ENCODE results near the gene MAP2K2. TPM values are rescaled to one million over a fixed set of nuclear protein-coding genes. Genes with fewer than 3 reads are reported as not detected.

MAP2K2 gene
- total RNA-seq (100 to 1,000 TPM in 5 of 10 donors, 10 to 100 TPM in 5; 91.5 to 155 (median 101) TPM), polyA plus RNA-seq (100 to 1,000 TPM; 163 to 288 TPM)
- long read RNA-seq, donor 1, transcript MAP2K2-201 (11 exons, 1,734 nt): major isoform, 181 of 327 reads
- long read RNA-seq, donor 1, partial matches to known transcripts: 43 of 327 reads
- long read RNA-seq, donor 1, other reads (novel, unspliced or antisense): 103 of 327 reads
- long read RNA-seq, donor 2, transcript MAP2K2-201 (11 exons, 1,734 nt): major isoform, 198 of 357 reads
- long read RNA-seq, donor 2, partial matches to known transcripts: 46 of 357 reads
- long read RNA-seq, donor 2, other reads (novel, unspliced or antisense): 111 of 357 reads
- long read RNA-seq, donor 3, partial matches to known transcripts: 23 of 29 reads
- long read RNA-seq, donor 3, other reads (novel, unspliced or antisense): 2 of 29 reads

GRCh38 chr19:4123615-4124568, at the start of gene MAP2K2:
MAP2K2 (minus strand) TSS chr19:4124122; CDS start chr19:4123875, 247 bp downstream.
- H3K27me3 ChIP-seq: no peaks in the 10 kb centered on the region
- H3K4me1 ChIP-seq: peaks cover 6 to 33% (median 23%) of the 10 kb centered on the region in 9 donors
- intact Hi-C loops (cut with DNase I): loop anchor here in 2 of 10 donors (5.0 kb wide), 3 partner anchors 47 to 137 kb away; partner anchors contain the start of genes EEF2 (in 1 of the 2) and PIAS4 (in 1 of the 2)
- H3K27ac ChIP-seq: peak within 1 kb of the TSS; percentile 33 to 91 (median 74)
- DNase-seq (peak; percentile 95 to 98), ATAC-seq (peak; percentile 96 to 99 (median 99))
- H3K36me3 ChIP-seq: peaks cover 0 to 18% (median 0%) of the 10 kb centered on the region in 9 donors
- peak within 1 kb of the TSS; percentile 60 to 88 (median 68) for H3K4me3 ChIP-seq
- WGBS, 2 donors: 1 to 2% methylated on average over 90 to 102 of the region's 102 CpGs
- TF ChIP-seq, protein P1, sequence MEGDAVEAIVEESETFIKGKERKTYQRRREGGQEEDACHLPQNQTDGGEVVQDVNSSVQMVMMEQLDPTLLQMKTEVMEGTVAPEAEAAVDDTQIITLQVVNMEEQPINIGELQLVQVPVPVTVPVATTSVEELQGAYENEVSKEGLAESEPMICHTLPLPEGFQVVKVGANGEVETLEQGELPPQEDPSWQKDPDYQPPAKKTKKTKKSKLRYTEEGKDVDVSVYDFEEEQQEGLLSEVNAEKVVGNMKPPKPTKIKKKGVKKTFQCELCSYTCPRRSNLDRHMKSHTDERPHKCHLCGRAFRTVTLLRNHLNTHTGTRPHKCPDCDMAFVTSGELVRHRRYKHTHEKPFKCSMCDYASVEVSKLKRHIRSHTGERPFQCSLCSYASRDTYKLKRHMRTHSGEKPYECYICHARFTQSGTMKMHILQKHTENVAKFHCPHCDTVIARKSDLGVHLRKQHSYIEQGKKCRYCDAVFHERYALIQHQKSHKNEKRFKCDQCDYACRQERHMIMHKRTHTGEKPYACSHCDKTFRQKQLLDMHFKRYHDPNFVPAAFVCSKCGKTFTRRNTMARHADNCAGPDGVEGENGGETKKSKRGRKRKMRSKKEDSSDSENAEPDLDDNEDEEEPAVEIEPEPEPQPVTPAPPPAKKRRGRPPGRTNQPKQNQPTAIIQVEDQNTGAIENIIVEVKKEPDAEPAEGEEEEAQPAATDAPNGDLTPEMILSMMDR (IDR thresholded peaks at IDR 0.05): peak in 1 of 9 donors; percentile 16
- H3K9me3 ChIP-seq: no peaks in the 10 kb centered on the region

- WGBS, 2 donors: 4 to 5% methylated on average over 45 of the region's 45 CpGs
- Histone ChIP-seq H3K36me3 (peaks cover 0 to 41% (median 6%) of the 10 kb centered on the region in 9 donors), H3K27me3 (peaks cover 0 to 24% (median 19%) of the 10 kb centered on the region in 7 donors), H3K27ac (no peak overlapping the region), H3K9me3 (no peaks in the 10 kb centered on the region), H3K4me3 (no peak overlapping the region), H3K4me1 (peaks cover 0 to 8% (median 0%) of the 10 kb centered on the region in 9 donors)
- ATAC-seq (peak; percentile 71 to 92 (median 80)), DNase-seq (peak; percentile 56 to 71)
- intact Hi-C loops (cut with DNase I): no loop called here
- TF ChIP-seq, protein P1 (IDR thresholded peaks at IDR 0.05): no peak
Observed at GRCh38 chr19:4172861-4173473, 49.0 kb upstream of the MAP2K2 start.

- H3K27ac ChIP-seq: no peak overlapping the region
- peaks cover 0 to 8% (median 0%) of the 10 kb centered on the region in 9 donors for H3K4me1 ChIP-seq
- TF ChIP-seq, protein P1 (IDR thresholded peaks at IDR 0.05): no peak
- peaks cover 0 to 28% (median 6%) of the 10 kb centered on the region in 9 donors for H3K36me3 ChIP-seq
- no peak for DNase-seq
- H3K9me3 ChIP-seq: no peaks in the 10 kb centered on the region
- H3K27me3 ChIP-seq: peaks cover 0 to 32% (median 27%) of the 10 kb centered on the region in 7 donors
- 51 to 54% methylated on average over 22 of the region's 22 CpGs for WGBS, 2 donors
- no peak overlapping the region for H3K4me3 ChIP-seq
- no peak for ATAC-seq
- intact Hi-C loops (cut with DNase I): no loop called here
Observed at GRCh38 chr19:4171676-4172075, 47.8 kb upstream of the MAP2K2 start.

Data from heart right ventricle (tissue), 16 donors.